IMR-90 (cell line): ENCODE data around the gene TCIRG1. TPM values are rescaled to one million over a fixed set of nuclear protein-coding genes. Genes with fewer than 3 reads are reported as not detected.

Source experiments
- ATAC-seq: fragments of 200-7000 bp; cut with Tn5 transposase; 2 replicates; pipeline ENCODE4 v1.9.1; 2020; ENCODE audit warnings: low read depth, mild to moderate bottlenecking, moderate library complexity
- BruUV-seq: library from RNA; stranded (reverse); fragments of 400-500 nt; replicated peaks from 2 replicates; lab custom pipeline; 2021; lab: Mats Ljungman, UMichigan
- CTCF ChIA-PET: fragments of 300-600 bp; formaldehyde crosslinking; extraction: SDS; loops from one replicate; lab custom pipeline; 2021; ENCODE audit warnings: antibody characterized with exemption; lab: Yijun Ruan, JAX
- POLR2A ChIA-PET: fragments of 300-600 bp; sonication (Branson Sonifier 250); formaldehyde crosslinking; loops from one replicate; lab custom pipeline; 2022; ENCODE audit warnings: antibody characterized with exemption; ENCODE audit not compliant: unreplicated experiment; lab: Charles Lee
- DNase-seq: peaks from one replicate; pipeline ENCODE4 v3.0.0; 2013
- H2AFZ ChIP-seq: replicated peaks from 2 replicates; pipeline ENCODE3; 2013; ENCODE audit warnings: low read length, mild to moderate bottlenecking; ENCODE audit not compliant: poor library complexity
- H2AK5ac ChIP-seq: 2 replicates; pipeline ENCODE4 v1.6.1; 2013; ENCODE audit warnings: low read depth, low read length, inconsistent platforms
- H2AK9ac ChIP-seq: replicated peaks from 2 replicates; pipeline ENCODE3; 2013; ENCODE audit warnings: mild to moderate bottlenecking, low read depth, low read length, moderate library complexity; ENCODE audit not compliant: poor library complexity
- H2BK120ac ChIP-seq: 2 replicates; pipeline ENCODE4 v1.6.1; 2013; ENCODE audit warnings: low read depth, low read length, inconsistent platforms
- H2BK15ac ChIP-seq: 3 replicates; pipeline ENCODE4 v1.6.1; 2013; ENCODE audit warnings: low read depth, low read length, inconsistent platforms
- H2BK20ac ChIP-seq: 2 replicates; pipeline ENCODE4 v1.6.1; 2013; ENCODE audit warnings: low read depth, mild to moderate bottlenecking, inconsistent platforms, low read length, moderate library complexity
- H2BK5ac ChIP-seq: 2 replicates; pipeline ENCODE4 v1.6.1; 2013; ENCODE audit warnings: mild to moderate bottlenecking, low read depth, low read length, inconsistent platforms; ENCODE audit not compliant: poor library complexity, severe bottlenecking
- H3K14ac ChIP-seq: replicated peaks from 2 replicates; pipeline ENCODE4 v1.6.1; 2013; ENCODE audit warnings: low read depth, low read length, inconsistent platforms
- H3K18ac ChIP-seq: 2 replicates; pipeline ENCODE4 v1.6.1; 2013; ENCODE audit warnings: low read depth, low read length, control low read depth
- H3K23ac ChIP-seq: 2 replicates; pipeline ENCODE4 v1.6.1; 2013; ENCODE audit warnings: low read depth, low read length, inconsistent platforms
- H3K27ac ChIP-seq: 2 replicates; pipeline ENCODE4 v1.5.1; 2013; ENCODE audit warnings: mild to moderate bottlenecking, control low read depth, low read length; ENCODE audit not compliant: insufficient read depth
- H3K27me3 ChIP-seq: 2 replicates; pipeline ENCODE4 v1.6.1; 2013; ENCODE audit warnings: low read length; ENCODE audit not compliant: control insufficient read depth, insufficient read depth
- H3K36me3 ChIP-seq: 2 replicates; pipeline ENCODE4 v1.6.1; 2013; ENCODE audit warnings: low read length, mixed read lengths; ENCODE audit not compliant: control insufficient read depth, insufficient read depth
- H3K4ac ChIP-seq: 2 replicates; pipeline ENCODE4 v1.6.1; 2013; ENCODE audit warnings: low read depth, low read length, inconsistent platforms
- H3K4me1 ChIP-seq: 2 replicates; pipeline ENCODE4 v1.6.1; 2013; ENCODE audit warnings: low read length, mixed read lengths; ENCODE audit not compliant: control insufficient read depth, insufficient read depth
- H3K4me2 ChIP-seq: 2 replicates; pipeline ENCODE4 v1.6.1; 2013; ENCODE audit warnings: low read depth, mild to moderate bottlenecking, control low read depth, low read length, moderate library complexity
- H3K4me3 ChIP-seq: 2 replicates; pipeline ENCODE4 v1.5.1; 2013; ENCODE audit warnings: low read depth, mild to moderate bottlenecking, control low read depth, low read length, moderate library complexity; ENCODE audit not compliant: insufficient read depth
- H3K56ac ChIP-seq: 2 replicates; pipeline ENCODE4 v1.6.1; 2013; ENCODE audit warnings: low read length, inconsistent platforms; ENCODE audit not compliant: insufficient read depth; ENCODE audit errors: extremely low read depth
- H3K79me1 ChIP-seq, 2 experiments: 2 replicates each; pipeline ENCODE4 v1.6.1; 2013; ENCODE audit warnings: low read length in 2 of 2, inconsistent platforms in 1 of 2, low read depth in 1 of 2
- H3K9ac ChIP-seq: 2 replicates; pipeline ENCODE4 v1.6.1; 2013; ENCODE audit warnings: low read depth, low read length, control low read depth
- H3K9me1 ChIP-seq: 2 replicates; pipeline ENCODE4 v1.6.1; 2013; ENCODE audit warnings: low read length, inconsistent platforms; ENCODE audit not compliant: insufficient read depth
- H3K9me3 ChIP-seq: 2 replicates; pipeline ENCODE4 v1.6.1; 2013; ENCODE audit warnings: low read length; ENCODE audit not compliant: control insufficient read depth, insufficient read depth
- H4K20me1 ChIP-seq: 2 replicates; pipeline ENCODE4 v1.6.1; 2013; ENCODE audit warnings: low read length, inconsistent platforms; ENCODE audit not compliant: insufficient read depth
- H4K5ac ChIP-seq: 2 replicates; pipeline ENCODE4 v1.6.1; 2013; ENCODE audit warnings: mild to moderate bottlenecking, low read depth, low read length, control low read depth
- H4K8ac ChIP-seq, 2 experiments: 2 replicates each; pipeline ENCODE4 v1.6.1; 2013; ENCODE audit warnings: low read depth in 2 of 2, low read length in 2 of 2, control low read depth in 1 of 2, inconsistent platforms in 1 of 2
- H4K91ac ChIP-seq: 2 replicates; pipeline ENCODE4 v1.6.1; 2013; ENCODE audit warnings: low read depth, low read length, inconsistent platforms; ENCODE audit not compliant: insufficient read depth
- CHD1 ChIP-seq: IDR thresholded peaks from 2 replicates; pipeline ENCODE4 v1.6.1; 2012; ENCODE audit warnings: low read depth, low read length, improper control_type of control experiment
- FOS ChIP-seq: fragments of 150-350 bp; IDR thresholded peaks from 2 replicates; pipeline ENCODE4 v1.6.1; 2016; ENCODE audit warnings: low read depth, low read length
- MAFK ChIP-seq: IDR thresholded peaks from 2 replicates; pipeline ENCODE4 v1.6.1; 2012; ENCODE audit warnings: low read depth, low read length, improper control_type of control experiment
- MXI1 ChIP-seq: IDR thresholded peaks from 2 replicates; pipeline ENCODE4 v1.6.1; 2012; ENCODE audit warnings: low read depth, mild to moderate bottlenecking, low read length, moderate library complexity, borderline replicate concordance
- NFE2L2 ChIP-seq: fragments of 150-350 bp; IDR thresholded peaks from 2 replicates; pipeline ENCODE4 v1.6.1; 2016; ENCODE audit warnings: low read depth, mild to moderate bottlenecking, low read length
- RAD21 ChIP-seq: IDR thresholded peaks from 2 replicates; pipeline ENCODE4 v1.6.1; 2012; ENCODE audit warnings: low read length, improper control_type of control experiment
- RFX5 ChIP-seq: IDR thresholded peaks from 2 replicates; pipeline ENCODE4 v1.8.0; 2012; ENCODE audit warnings: low read depth, mild to moderate bottlenecking, low read length, moderate library complexity
- SMC3 ChIP-seq: fragments of 150-350 bp; IDR thresholded peaks from 2 replicates; pipeline ENCODE4 v1.6.1; 2016; ENCODE audit warnings: low read depth, mild to moderate bottlenecking, antibody characterized with exemption, low read length, moderate library complexity
- WGBS, 2 experiments: methylation state at CpG; one replicate each; pipeline versions ENCODE4 v1.1.5 to v1.1.7; 2013; ENCODE audit warnings: missing lambda C conversion rate in 2 of 2; ENCODE audit not compliant: insufficient read length in 1 of 2; ENCODE audit errors: extremely low coverage in 2 of 2; 5-methylcytosine and 5-hydroxymethylcytosine counted together
- dilution Hi-C: fragments of 300-500 bp; cut with HindIII; formaldehyde crosslinking; loops from one replicate; pipeline ENCODE4 v1.14.3; 2018; ENCODE audit warnings: low sequenced_read_pairs; ENCODE audit not compliant: unreplicated experiment
- in situ Hi-C: fragments of 300-500 bp; cut with MboI; formaldehyde crosslinking; loops from 3 replicates; pipeline ENCODE4 v1.14.3; 2019; ENCODE audit warnings: low sequenced_read_pairs, inconsistent platforms, mixed read lengths
- intact Hi-C: fragments of 100-400 bp; cut with micrococcal nuclease; formaldehyde crosslinking; loops from 2 replicates; pipeline ENCODE4 v1.10.0; 2022
- polyA plus RNA-seq, 3 experiments: library from polyadenylated mRNA; depleted of rRNA; stranded (reverse); fragments of >200 nt; gene quantifications; 2 replicates each; pipeline ENCODE4 v1.2.3, GENCODE V29; 2012; ENCODE audit warnings: low replicate concordance in 1 of 3
- total RNA-seq: library from RNA; depleted of rRNA; stranded (reverse); fragments of >200 nt; gene quantifications from 2 replicates; pipeline ENCODE4 v1.2.3, GENCODE V29; 2012
- TF ChIP-seq, protein P1 (sequence below): conservative IDR thresholded peaks from 2 replicates; pipeline ENCODE4 v1.5.1; 2012; ENCODE audit warnings: mild to moderate bottlenecking, low read depth, low read length, improper control_type of control experiment
- TF ChIP-seq, protein P2 (sequence below): fragments of 150-350 bp; IDR thresholded peaks from 2 replicates; pipeline ENCODE4 v1.6.1; 2017; ENCODE audit warnings: mild to moderate bottlenecking, antibody characterized with exemption, low read length, low read depth

Gene TCIRG1
- total and polyA plus RNA-seq, 2 of the 4 experiments (the other 2 are of a cell fraction), result 25.3 to 117 TPM

DNA sequence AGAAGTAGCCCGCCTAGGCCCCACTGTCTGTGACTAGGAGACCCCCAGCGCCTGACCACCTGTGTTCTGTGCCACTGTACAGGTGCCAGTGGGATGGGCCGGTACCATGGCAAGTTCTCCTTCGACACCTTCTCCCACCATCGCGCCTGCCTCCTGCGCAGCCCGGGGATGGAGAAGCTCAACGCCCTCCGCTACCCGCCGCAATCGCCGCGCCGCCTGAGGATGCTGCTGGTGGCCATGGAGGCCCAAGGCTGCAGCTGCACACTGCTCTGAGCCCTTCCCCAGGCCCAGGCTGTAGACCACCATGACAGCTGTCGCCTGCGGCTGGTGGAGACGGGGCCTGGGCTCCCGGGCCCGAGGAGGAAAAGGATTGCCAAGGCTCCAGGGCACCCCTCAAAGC is 11.2 kb upstream of the TCIRG1 start (continued):
- no peak for TF ChIP-seq SMC3
- TF ChIP-seq RFX5, result no peak
- TF ChIP-seq RAD21, result no peak
- TF ChIP-seq CHD1, result no peak

DNA sequence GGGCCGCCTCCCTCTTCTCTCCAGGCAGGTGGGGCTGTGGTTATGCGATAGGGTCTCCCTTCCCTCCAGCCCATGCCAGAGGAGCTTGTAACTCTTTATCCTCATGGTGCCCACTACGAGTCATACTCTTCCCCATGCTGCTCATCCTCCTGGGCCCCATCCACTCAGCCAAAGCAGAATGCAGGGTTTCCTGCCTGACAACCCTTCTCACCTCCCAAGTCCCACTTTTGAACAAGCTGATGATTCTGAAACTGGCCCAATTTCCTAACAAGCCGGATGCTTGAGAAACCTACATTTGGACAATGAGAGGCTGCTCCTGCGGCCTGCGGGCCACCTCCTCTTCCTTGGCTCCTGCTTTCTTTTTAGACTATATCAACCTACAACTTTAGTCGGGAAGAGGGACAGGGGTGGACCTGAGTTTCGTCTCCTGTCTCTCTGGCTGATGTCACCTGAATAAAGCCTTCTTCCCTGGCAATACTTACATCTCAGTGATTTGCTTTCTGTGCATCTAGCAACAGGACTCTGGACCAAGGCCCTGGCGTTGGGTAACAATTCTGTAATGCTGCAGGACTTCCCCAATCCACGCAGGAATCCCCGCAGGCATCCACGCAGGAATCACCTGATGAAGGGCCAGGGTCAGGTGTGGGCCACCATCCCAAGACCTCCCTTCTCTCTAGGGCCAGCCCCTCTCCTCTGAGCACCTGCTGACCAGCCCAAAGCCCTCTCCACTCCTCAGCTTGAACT is 9.9 kb upstream of the TCIRG1 start:
- intact Hi-C loops (no loop called here), in situ Hi-C loops (no loop called here), dilution Hi-C loops (no loop called here)
- H3K27me3 ChIP-seq, result no peaks in the 10 kb centered on the region
- 88% methylated on average over 7 of the region's 12 CpGs; no CpG with 5 or more reads in 1 of the 2 experiments for WGBS, 2 experiments
- H2AK5ac ChIP-seq, result peak overlapping the region; percentile 99
- H3K36me3 ChIP-seq, result peaks cover 19% of the 10 kb centered on the region
- no peak for ATAC-seq
- no peak overlapping the region for H3K9ac ChIP-seq
- H4K91ac ChIP-seq, result peak overlapping the region; percentile 64; the same call in 1 of the 2 replicates
- BruUV-seq, result no TSS peak
- peaks cover 8% of the 10 kb centered on the region for H3K9me1 ChIP-seq
- H3K27ac ChIP-seq, result peak overlapping the region; percentile 55
- peaks cover 33 to 64% of the 10 kb centered on the region in 2 experiments for H3K79me1 ChIP-seq
- ChIA-PET POLR2A (no interaction called here), CTCF (no interaction called here)
- peak; percentile 65 for DNase-seq
- peak overlapping the region; percentile 68 to 83 for H4K8ac ChIP-seq
- H4K5ac ChIP-seq, result peak overlapping the region; percentile 11; the same call in 1 of the 2 replicates
- H2AFZ ChIP-seq, result peak overlapping the region; percentile 45
- H3K4me1 ChIP-seq, result peaks cover 30% of the 10 kb centered on the region
- H2BK15ac ChIP-seq, result 0 out of 3 replicates have a peak overlapping the region, but pooled peaks have one; percentile 56
- no peaks in the 10 kb centered on the region for H3K9me3 ChIP-seq
- H2AK9ac ChIP-seq, result peak overlapping the region; percentile 38
- no peak overlapping the region for H3K56ac ChIP-seq
- peak overlapping the region; percentile 73 for H2BK5ac ChIP-seq
- peak overlapping the region; percentile 4; the same call in 1 of the 2 replicates for H3K18ac ChIP-seq
- H2BK120ac ChIP-seq, result peak overlapping the region; percentile 58
- H4K20me1 ChIP-seq, result no peaks in the 10 kb centered on the region
- TF ChIP-seq FOS (no peak), MXI1 (no peak), MAFK (no peak), RFX5 (0 out of 2 replicates have a peak, but pooled peaks have one; percentile 29), NFE2L2 (no peak)
- TF ChIP-seq, protein P1, sequence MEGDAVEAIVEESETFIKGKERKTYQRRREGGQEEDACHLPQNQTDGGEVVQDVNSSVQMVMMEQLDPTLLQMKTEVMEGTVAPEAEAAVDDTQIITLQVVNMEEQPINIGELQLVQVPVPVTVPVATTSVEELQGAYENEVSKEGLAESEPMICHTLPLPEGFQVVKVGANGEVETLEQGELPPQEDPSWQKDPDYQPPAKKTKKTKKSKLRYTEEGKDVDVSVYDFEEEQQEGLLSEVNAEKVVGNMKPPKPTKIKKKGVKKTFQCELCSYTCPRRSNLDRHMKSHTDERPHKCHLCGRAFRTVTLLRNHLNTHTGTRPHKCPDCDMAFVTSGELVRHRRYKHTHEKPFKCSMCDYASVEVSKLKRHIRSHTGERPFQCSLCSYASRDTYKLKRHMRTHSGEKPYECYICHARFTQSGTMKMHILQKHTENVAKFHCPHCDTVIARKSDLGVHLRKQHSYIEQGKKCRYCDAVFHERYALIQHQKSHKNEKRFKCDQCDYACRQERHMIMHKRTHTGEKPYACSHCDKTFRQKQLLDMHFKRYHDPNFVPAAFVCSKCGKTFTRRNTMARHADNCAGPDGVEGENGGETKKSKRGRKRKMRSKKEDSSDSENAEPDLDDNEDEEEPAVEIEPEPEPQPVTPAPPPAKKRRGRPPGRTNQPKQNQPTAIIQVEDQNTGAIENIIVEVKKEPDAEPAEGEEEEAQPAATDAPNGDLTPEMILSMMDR, result no peak
- TF ChIP-seq, protein P2, sequence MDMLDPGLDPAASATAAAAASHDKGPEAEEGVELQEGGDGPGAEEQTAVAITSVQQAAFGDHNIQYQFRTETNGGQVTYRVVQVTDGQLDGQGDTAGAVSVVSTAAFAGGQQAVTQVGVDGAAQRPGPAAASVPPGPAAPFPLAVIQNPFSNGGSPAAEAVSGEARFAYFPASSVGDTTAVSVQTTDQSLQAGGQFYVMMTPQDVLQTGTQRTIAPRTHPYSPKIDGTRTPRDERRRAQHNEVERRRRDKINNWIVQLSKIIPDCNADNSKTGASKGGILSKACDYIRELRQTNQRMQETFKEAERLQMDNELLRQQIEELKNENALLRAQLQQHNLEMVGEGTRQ, result no peak
- peak overlapping the region; percentile 16 for H3K14ac ChIP-seq
- H3K23ac ChIP-seq, result peak overlapping the region; percentile 1; the same call in 1 of the 2 replicates
- H3K4me3 ChIP-seq, result no peak overlapping the region
- H3K4ac ChIP-seq, result peak overlapping the region; percentile 93
- H3K4me2 ChIP-seq, result no peak overlapping the region; the same call in 1 of the 2 replicates
- peak overlapping the region; percentile 48 for H2BK20ac ChIP-seq
